Measurements from ENCODE around the gene OPCML.

DNA sequence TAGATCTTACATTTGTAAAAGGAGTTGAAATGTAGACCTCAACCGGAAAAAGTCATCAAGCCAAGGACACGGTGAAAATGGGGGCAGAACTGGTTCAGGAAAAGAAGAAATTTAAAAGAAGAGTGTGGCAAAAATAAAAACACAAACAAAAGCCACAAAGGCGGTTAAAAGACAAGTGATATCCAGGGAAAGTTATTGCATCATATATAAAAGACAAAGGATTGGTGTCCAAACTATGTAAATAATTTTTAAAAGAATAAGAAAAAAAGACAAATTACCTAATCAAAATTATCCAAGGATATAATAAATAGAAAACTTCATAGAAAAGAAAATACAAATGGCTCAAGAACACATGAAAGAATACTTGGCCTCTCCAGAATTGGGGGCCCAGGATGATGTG lies 45.1 kb upstream of the OPCML start:
- TF ChIP-seq, protein P1, sequence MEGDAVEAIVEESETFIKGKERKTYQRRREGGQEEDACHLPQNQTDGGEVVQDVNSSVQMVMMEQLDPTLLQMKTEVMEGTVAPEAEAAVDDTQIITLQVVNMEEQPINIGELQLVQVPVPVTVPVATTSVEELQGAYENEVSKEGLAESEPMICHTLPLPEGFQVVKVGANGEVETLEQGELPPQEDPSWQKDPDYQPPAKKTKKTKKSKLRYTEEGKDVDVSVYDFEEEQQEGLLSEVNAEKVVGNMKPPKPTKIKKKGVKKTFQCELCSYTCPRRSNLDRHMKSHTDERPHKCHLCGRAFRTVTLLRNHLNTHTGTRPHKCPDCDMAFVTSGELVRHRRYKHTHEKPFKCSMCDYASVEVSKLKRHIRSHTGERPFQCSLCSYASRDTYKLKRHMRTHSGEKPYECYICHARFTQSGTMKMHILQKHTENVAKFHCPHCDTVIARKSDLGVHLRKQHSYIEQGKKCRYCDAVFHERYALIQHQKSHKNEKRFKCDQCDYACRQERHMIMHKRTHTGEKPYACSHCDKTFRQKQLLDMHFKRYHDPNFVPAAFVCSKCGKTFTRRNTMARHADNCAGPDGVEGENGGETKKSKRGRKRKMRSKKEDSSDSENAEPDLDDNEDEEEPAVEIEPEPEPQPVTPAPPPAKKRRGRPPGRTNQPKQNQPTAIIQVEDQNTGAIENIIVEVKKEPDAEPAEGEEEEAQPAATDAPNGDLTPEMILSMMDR (IDR thresholded peaks at IDR 0.05): no peak
- TF ChIP-seq POLR2A (IDR thresholded peaks at IDR 0.05): no peak
